Loucy (cell line): ENCODE results near the gene MMP12.
"Not testable (repeated sequence)": the region's sequence is repeated elsewhere in the genome, so short reads cannot be mapped to it uniquely, and the experiment has no call there.

Experiments used
- H2AFZ ChIP-seq: fragments of 200-600 bp; sonication (generic); 2 replicates; pipeline ENCODE4 v1.6.0; 2016; ENCODE audit warnings: antibody characterized with exemption, mild to moderate bottlenecking, low read length, moderate library complexity
- H3F3A ChIP-seq: fragments of 200-600 bp; 2 replicates; pipeline ENCODE4 v1.6.0; 2016; ENCODE audit warnings: antibody characterized with exemption, low read depth, mild to moderate bottlenecking
- H3K27me3 ChIP-seq: fragments of 200-600 bp; sonication (generic); 2 replicates; pipeline ENCODE4 v1.6.1; 2014; ENCODE audit warnings: low read length, mild to moderate bottlenecking; ENCODE audit not compliant: insufficient read depth, poor library complexity, severe bottlenecking
- H3K36me3 ChIP-seq: fragments of 200-600 bp; sonication (generic); 2 replicates; pipeline ENCODE4 v1.6.1; 2016; ENCODE audit warnings: low read length; ENCODE audit not compliant: insufficient read depth
- H3K4me1 ChIP-seq: fragments of 200-600 bp; sonication (generic); 2 replicates; pipeline ENCODE4 v1.5.1; 2014; ENCODE audit warnings: low read length, mild to moderate bottlenecking; ENCODE audit not compliant: insufficient read depth, poor library complexity, severe bottlenecking
- H3K4me2 ChIP-seq: fragments of 200-600 bp; sonication (generic); 2 replicates; pipeline ENCODE4 v1.6.0; 2014; ENCODE audit warnings: antibody characterized with exemption, low read length, low read depth, mild to moderate bottlenecking; ENCODE audit not compliant: poor library complexity, severe bottlenecking
- H3K4me3 ChIP-seq: fragments of 200-600 bp; sonication (generic); 2 replicates; pipeline ENCODE4 v1.5.1; 2014; ENCODE audit warnings: low read length, mild to moderate bottlenecking, mixed read lengths; ENCODE audit not compliant: poor library complexity, severe bottlenecking
- H3K79me2 ChIP-seq: fragments of 200-600 bp; sonication (generic); 2 replicates; pipeline ENCODE4 v1.6.1; 2014; ENCODE audit warnings: low read length; ENCODE audit not compliant: insufficient read depth
- H3K9ac ChIP-seq: fragments of 200-600 bp; sonication (generic); 2 replicates; pipeline ENCODE4 v1.6.0; 2014; ENCODE audit warnings: mild to moderate bottlenecking, low read depth, low read length, moderate library complexity; ENCODE audit not compliant: poor library complexity, severe bottlenecking
- H3K9me2 ChIP-seq: fragments of 200-600 bp; sonication (generic); replicated peaks from 2 replicates; pipeline ENCODE4 v1.6.1; 2016; ENCODE audit warnings: low read depth, low read length, mixed read lengths
- H3K9me3 ChIP-seq: fragments of 200-600 bp; sonication (generic); 2 replicates; pipeline ENCODE4 v1.6.1; 2014; ENCODE audit warnings: mild to moderate bottlenecking, antibody characterized with exemption, low read length, low read depth; ENCODE audit not compliant: insufficient read depth
- H4K20me1 ChIP-seq: fragments of 200-600 bp; sonication (generic); 2 replicates; pipeline ENCODE4 v1.6.0; 2014; ENCODE audit warnings: antibody characterized with exemption, low read length, mild to moderate bottlenecking; ENCODE audit not compliant: insufficient read depth, poor library complexity, severe bottlenecking
- EZH2phosphoT487 ChIP-seq: fragments of 200-600 bp; IDR thresholded peaks from 2 replicates; pipeline ENCODE4 v1.6.1; 2018; ENCODE audit warnings: antibody characterized with exemption, mild to moderate bottlenecking, moderate library complexity, borderline replicate concordance
- TF ChIP-seq, protein P1 (sequence below): fragments of 200-600 bp; sonication (generic); conservative IDR thresholded peaks from 2 replicates; pipeline ENCODE4 v1.5.1; 2014; ENCODE audit warnings: mild to moderate bottlenecking, antibody characterized with exemption, low read length

The MMP12 gene

DNA sequence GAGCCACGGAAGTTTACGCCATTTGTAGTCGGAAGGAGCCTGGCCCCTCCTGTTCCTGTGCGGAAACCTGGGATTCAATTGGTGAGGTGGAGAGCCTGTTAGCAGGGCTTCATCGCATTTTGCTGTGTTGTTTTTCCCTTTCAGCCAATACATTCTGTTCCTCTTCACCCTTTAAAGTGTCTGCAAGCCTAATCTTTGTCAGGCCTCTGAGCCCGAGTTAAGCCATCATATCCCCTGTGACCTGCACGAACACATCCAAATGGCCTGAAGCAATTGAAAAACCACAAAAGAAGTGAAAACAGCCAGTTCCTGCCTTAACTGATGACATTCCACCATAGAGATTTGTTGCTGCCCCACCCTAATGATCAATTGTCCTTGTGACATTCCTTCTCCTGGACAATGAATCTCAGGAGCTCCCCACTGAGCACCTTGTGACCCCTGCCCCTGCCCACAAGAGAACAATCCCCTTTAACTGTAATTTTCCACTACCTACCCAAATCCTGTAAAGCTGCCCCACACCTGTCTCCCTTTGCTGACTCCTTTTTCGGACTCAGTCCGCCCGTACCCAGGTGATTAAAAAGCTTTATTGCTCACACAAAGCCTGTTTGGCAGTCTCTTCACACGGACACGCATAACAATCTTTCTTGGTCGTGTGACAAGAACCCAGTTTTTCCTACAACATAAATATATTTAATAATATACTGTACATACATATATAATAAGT is 37.1 kb upstream of the MMP12 start:
- no peak overlapping the region for H3K4me3 ChIP-seq
- no peaks in the 10 kb centered on the region for H3K9me3 ChIP-seq
- H3K4me1 ChIP-seq: no peaks in the 10 kb centered on the region
- no peaks in the 10 kb centered on the region for H3K9me2 ChIP-seq
- no peaks in the 10 kb centered on the region for H3K79me2 ChIP-seq
- no peaks in the 10 kb centered on the region for H4K20me1 ChIP-seq
- H3F3A ChIP-seq: no peaks in the 10 kb centered on the region
- no peak overlapping the region for H2AFZ ChIP-seq
- no peak overlapping the region for H3K4me2 ChIP-seq
- H3K27me3 ChIP-seq: no peaks in the 10 kb centered on the region
- no peak for TF ChIP-seq EZH2phosphoT487
- TF ChIP-seq, protein P1, sequence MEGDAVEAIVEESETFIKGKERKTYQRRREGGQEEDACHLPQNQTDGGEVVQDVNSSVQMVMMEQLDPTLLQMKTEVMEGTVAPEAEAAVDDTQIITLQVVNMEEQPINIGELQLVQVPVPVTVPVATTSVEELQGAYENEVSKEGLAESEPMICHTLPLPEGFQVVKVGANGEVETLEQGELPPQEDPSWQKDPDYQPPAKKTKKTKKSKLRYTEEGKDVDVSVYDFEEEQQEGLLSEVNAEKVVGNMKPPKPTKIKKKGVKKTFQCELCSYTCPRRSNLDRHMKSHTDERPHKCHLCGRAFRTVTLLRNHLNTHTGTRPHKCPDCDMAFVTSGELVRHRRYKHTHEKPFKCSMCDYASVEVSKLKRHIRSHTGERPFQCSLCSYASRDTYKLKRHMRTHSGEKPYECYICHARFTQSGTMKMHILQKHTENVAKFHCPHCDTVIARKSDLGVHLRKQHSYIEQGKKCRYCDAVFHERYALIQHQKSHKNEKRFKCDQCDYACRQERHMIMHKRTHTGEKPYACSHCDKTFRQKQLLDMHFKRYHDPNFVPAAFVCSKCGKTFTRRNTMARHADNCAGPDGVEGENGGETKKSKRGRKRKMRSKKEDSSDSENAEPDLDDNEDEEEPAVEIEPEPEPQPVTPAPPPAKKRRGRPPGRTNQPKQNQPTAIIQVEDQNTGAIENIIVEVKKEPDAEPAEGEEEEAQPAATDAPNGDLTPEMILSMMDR: no peak
- no peak overlapping the region for H3K9ac ChIP-seq
- H3K36me3 ChIP-seq: no peaks in the 10 kb centered on the region

DNA sequence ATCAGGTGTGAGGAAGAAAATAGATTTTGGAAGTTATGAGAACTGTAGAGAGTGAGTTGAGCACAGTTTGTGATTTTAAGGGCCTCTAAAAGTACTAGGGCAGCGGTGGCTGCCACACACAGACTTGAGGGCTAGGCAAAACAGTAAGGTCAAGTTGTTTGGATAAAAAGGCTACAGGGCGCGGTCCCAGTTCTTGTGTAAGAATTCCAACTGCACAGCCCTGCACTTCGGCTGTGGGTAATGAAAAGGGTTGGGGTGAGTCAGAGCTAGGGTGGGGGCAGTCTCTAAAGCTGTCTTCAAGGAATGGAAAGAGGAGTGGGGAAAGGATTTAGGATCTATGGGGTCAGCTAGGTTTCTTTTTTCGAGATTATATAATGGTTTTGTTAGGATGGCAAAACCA is 31.1 kb upstream of the MMP12 start:
- not testable (repeated sequence) for H3K4me1 ChIP-seq, H3K79me2 ChIP-seq, H3K36me3 ChIP-seq, H3K9me3 ChIP-seq, H3K27me3 ChIP-seq, H3K4me3 ChIP-seq, H3K9me2 ChIP-seq, H3K9ac ChIP-seq, H3F3A ChIP-seq, H4K20me1 ChIP-seq, H3K4me2 ChIP-seq, H2AFZ ChIP-seq

DNA sequence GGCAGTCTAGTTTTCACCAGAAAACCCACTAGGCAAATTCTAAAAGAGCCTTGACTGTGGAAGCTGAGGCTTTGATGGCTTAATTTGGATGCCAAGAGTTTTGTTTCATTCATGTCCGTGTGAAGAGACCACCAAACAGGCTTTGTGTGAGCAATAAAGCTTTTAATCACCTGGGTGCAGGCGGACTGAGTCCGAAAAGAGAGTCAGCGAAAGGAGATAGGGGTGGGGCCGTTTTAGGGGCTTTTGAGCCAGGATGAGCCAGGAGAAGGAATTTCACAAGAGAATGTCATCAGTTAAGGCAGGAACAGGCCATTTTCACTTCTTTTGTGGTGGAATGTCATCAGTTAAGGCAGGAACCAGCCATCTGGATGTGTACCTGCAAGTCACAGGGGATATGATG is 29.1 kb upstream of the MMP12 start:
- H3K27me3 ChIP-seq, H3K4me2 ChIP-seq, H3K9me3 ChIP-seq, H3K36me3 ChIP-seq, H3K4me1 ChIP-seq, H2AFZ ChIP-seq, H3K9ac ChIP-seq, H4K20me1 ChIP-seq, H3K9me2 ChIP-seq, H3K4me3 ChIP-seq, H3F3A ChIP-seq, H3K79me2 ChIP-seq: not testable (repeated sequence)

DNA sequence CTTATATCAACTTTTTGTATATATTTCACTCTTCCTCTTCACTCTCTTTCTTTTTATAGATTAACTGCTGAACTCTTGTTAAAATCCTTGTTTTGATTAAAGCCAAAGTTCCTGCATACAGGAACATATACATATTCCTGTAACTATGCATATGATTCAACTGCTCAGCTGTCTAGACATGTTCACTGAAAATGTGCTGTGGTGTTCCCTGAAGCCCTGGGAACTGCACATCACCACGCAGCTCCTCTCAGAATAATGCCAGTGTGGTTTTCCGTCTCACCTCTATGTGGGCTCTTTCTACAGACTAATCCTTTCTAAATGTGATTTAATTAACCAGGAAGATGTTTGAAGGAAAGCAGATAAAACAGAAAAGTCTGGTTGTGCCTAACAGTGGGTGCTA is 25.6 kb upstream of the MMP12 start:
- H3K9ac ChIP-seq: no peak overlapping the region

More for the DNA sequence above, 25.6 kb upstream of the MMP12 start:
- Histone ChIP-seq H3K9me3 (no peaks in the 10 kb centered on the region), H3K9me2 (no peaks in the 10 kb centered on the region), H3K4me2 (no peak overlapping the region), H3K27me3 (no peaks in the 10 kb centered on the region), H4K20me1 (no peaks in the 10 kb centered on the region), H3K36me3 (no peaks in the 10 kb centered on the region), H3K4me3 (no peak overlapping the region), H3F3A (no peaks in the 10 kb centered on the region), H3K4me1 (no peaks in the 10 kb centered on the region), H2AFZ (no peak overlapping the region), H3K79me2 (no peaks in the 10 kb centered on the region)
- no peak for TF ChIP-seq EZH2phosphoT487
- TF ChIP-seq, protein P1: no peak
